SU-DHL-6 (cell line): ENCODE measurements around the gene YTHDF1.

Source experiments
- CTCF ChIP-seq: fragments of 200-600 bp; sonication (generic); IDR thresholded peaks from one replicate; pipeline ENCODE4 v1.5.1; 2017; ENCODE audit warnings: antibody characterized with exemption, mild to moderate bottlenecking, low read length, moderate library complexity; ENCODE audit not compliant: insufficient read depth, poor library complexity, severe bottlenecking
- EZH2phosphoT487 ChIP-seq: fragments of 200-600 bp; sonication (generic), shearing (Covaris generic); conservative IDR thresholded peaks from 2 replicates; pipeline ENCODE4 v1.6.1; 2018; ENCODE audit warnings: mild to moderate bottlenecking, antibody characterized with exemption, low read length, moderate library complexity, mixed read lengths

DNA sequence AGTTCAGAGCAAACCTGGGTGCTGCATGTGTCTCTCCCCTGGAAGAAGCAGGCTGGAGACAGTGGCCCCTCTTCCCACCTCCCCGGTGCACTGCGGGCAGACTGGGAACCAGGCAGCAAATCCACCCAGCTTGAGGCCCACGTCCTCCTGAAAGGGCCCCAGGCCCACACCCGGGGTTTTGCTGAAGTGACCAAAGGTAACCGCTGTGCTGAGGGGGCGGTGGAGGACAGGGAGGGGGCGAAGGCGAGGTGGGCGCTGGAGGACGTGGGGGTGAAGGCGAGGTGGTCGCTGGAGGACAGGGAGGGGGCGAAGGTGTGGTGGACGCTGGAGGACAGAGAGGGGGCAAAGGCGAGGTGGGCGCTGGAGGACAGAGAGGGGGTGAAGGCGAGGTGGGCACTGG is 18.0 kb upstream of the YTHDF1 start:
- TF ChIP-seq CTCF (no peak), EZH2phosphoT487 (no peak)
